ENCODE measurements around the gene ATPAF1.

- TF ChIP-seq TARDBP (IDR thresholded peaks at IDR 0.05) (no peak), SP1 (IDR thresholded peaks at IDR 0.05) (no peak), PKNOX1 (IDR thresholded peaks at IDR 0.05) (no peak), FOXK2 (IDR thresholded peaks at IDR 0.05) (no peak), BHLHE40 (IDR thresholded peaks at IDR 0.05; ENCODE audit: borderline replicate concordance) (no peak), FOXM1 (IDR thresholded peaks at IDR 0.05; ENCODE audit: borderline replicate concordance) (no peak)
Observed at GRCh38 chr1:46653405-46653958, 14.7 kb downstream of the ATPAF1 start.

Measured in HEK293T (cell line).